PC-3 (cell line): ENCODE measurements around the gene SPACA9. TPM values are rescaled to one million over a fixed set of nuclear protein-coding genes. Genes with fewer than 3 reads are reported as not detected.
A peak's percentile ranks its signal among the peaks of the same experiment; 100 is the strongest.

Source experiments
- ATAC-seq: fragments of 200-7000 bp; cut with Tn5 transposase; 2 replicates; pipeline ENCODE4 v1.9.1; 2020; ENCODE audit warnings: mild to moderate bottlenecking, moderate library complexity
- BruUV-seq: library from RNA; stranded (reverse); fragments of 400-500 nt; replicated peaks from 2 replicates; lab custom pipeline; 2021; lab: Mats Ljungman, UMichigan
- CTCF ChIA-PET: fragments of 300-600 bp; sonication (Branson Sonifier 250); formaldehyde crosslinking; loops from one replicate; lab custom pipeline; 2022; ENCODE audit warnings: antibody characterized with exemption; lab: Charles Lee
- POLR2A ChIA-PET: fragments of 300-600 bp; sonication (Branson Sonifier 250); formaldehyde crosslinking; loops from one replicate; lab custom pipeline; 2022; ENCODE audit warnings: antibody characterized with exemption; ENCODE audit not compliant: unreplicated experiment; lab: Charles Lee
- DNase-seq: peaks from one replicate; pipeline ENCODE4 v3.0.0-alpha.2; 2015
- H2AFZ ChIP-seq: fragments of 300-600 bp; sonication (generic); 2 replicates; pipeline ENCODE4 v1.6.0; 2016; ENCODE audit warnings: antibody characterized with exemption, low read length
- H3F3A ChIP-seq: fragments of 300-600 bp; sonication (generic); one replicate; pipeline ENCODE4 v1.6.0; 2017; ENCODE audit warnings: antibody characterized with exemption, low read length, control low read depth, mild to moderate bottlenecking; ENCODE audit not compliant: unreplicated experiment
- H3K27ac ChIP-seq: fragments of 300-600 bp; sonication (generic); 2 replicates; pipeline ENCODE4 v1.5.1; 2016; ENCODE audit warnings: mild to moderate bottlenecking, low read length
- H3K27me3 ChIP-seq: fragments of 300-600 bp; sonication (generic); 2 replicates; pipeline ENCODE4 v1.6.1; 2016; ENCODE audit warnings: low read length, mixed read lengths
- H3K36me3 ChIP-seq: fragments of 300-600 bp; sonication (generic); 2 replicates; pipeline ENCODE4 v1.6.1; 2016; ENCODE audit warnings: low read depth, mixed run types, low read length, mixed read lengths
- H3K4me1 ChIP-seq: fragments of 300-600 bp; sonication (generic); 2 replicates; pipeline ENCODE4 v1.5.1; 2016; ENCODE audit warnings: low read length; ENCODE audit not compliant: insufficient read depth
- H3K4me2 ChIP-seq: fragments of 300-600 bp; sonication (generic); 2 replicates; pipeline ENCODE4 v1.6.0; 2016; ENCODE audit warnings: low read length
- H3K4me3 ChIP-seq: fragments of 300-600 bp; sonication (generic); 2 replicates; pipeline ENCODE4 v1.5.1; 2016; ENCODE audit warnings: mild to moderate bottlenecking, low read length, mixed read lengths
- H3K79me2 ChIP-seq: fragments of 300-600 bp; sonication (generic); 2 replicates; pipeline ENCODE4 v1.6.1; 2017; ENCODE audit warnings: low read length, mixed read lengths
- H3K9ac ChIP-seq: fragments of 300-600 bp; sonication (generic); 2 replicates; pipeline ENCODE4 v1.6.0; 2016; ENCODE audit warnings: mild to moderate bottlenecking, low read length
- H3K9me2 ChIP-seq: fragments of 300-600 bp; sonication (generic); replicated peaks from 2 replicates; pipeline ENCODE4 v1.6.1; 2016; ENCODE audit warnings: mixed run types, low read length, mixed read lengths
- H3K9me3 ChIP-seq: fragments of 300-600 bp; sonication (generic); 2 replicates; pipeline ENCODE4 v1.6.1; 2016; ENCODE audit warnings: low read length, mixed read lengths
- H4K20me1 ChIP-seq: fragments of 300-600 bp; sonication (generic); 2 replicates; pipeline ENCODE4 v1.6.1; 2016; ENCODE audit warnings: low read length, mixed read lengths
- CTCF ChIP-seq: fragments of 300-600 bp; sonication (generic); conservative IDR thresholded peaks from 2 replicates; pipeline ENCODE4 v1.5.1; 2017; ENCODE audit warnings: antibody characterized with exemption, low read depth, mild to moderate bottlenecking, low read length
- EZH2 ChIP-seq: fragments of 300-600 bp; sonication (generic); IDR thresholded peaks from one replicate; pipeline ENCODE4 v1.6.1; 2017; ENCODE audit warnings: antibody characterized with exemption, mild to moderate bottlenecking, low read length; ENCODE audit not compliant: unreplicated experiment
- EZH2phosphoT487 ChIP-seq: fragments of 300-600 bp; sonication (generic); IDR thresholded peaks from 2 replicates; pipeline ENCODE4 v1.6.1; 2018; ENCODE audit warnings: mild to moderate bottlenecking, antibody characterized with exemption, low read length, borderline replicate concordance
- intact Hi-C: fragments of 100-400 bp; cut with micrococcal nuclease; formaldehyde crosslinking; loops from 2 replicates; pipeline ENCODE4 v1.9.0; 2023
- total RNA-seq: library from RNA; depleted of rRNA; stranded (reverse); fragments of >200 nt; gene quantifications from 2 replicates; pipeline ENCODE4 v1.2.3, GENCODE V29; 2014

SPACA9 gene
- total RNA-seq, 1 experiment from 2014 or later = 2.3 TPM

GRCh38 chr9:132864691-132865090 is 14.0 kb upstream of the SPACA9 start:
- Histone ChIP-seq H3K4me3 (no peak overlapping the region), H3K9me2 (no peaks in the 10 kb centered on the region), H3K27me3 (no peaks in the 10 kb centered on the region), H3K4me1 (no peaks in the 10 kb centered on the region), H3K36me3 (no peaks in the 10 kb centered on the region), H3F3A (no peaks in the 10 kb centered on the region), H3K4me2 (no peak overlapping the region), H2AFZ (no peak overlapping the region), H3K9me3 (no peaks in the 10 kb centered on the region), H3K79me2 (no peaks in the 10 kb centered on the region), H3K9ac (no peak overlapping the region), H4K20me1 (no peaks in the 10 kb centered on the region), H3K27ac (no peak overlapping the region)
- ChIA-PET POLR2A (no interaction called here), CTCF (no interaction called here)
- DNase-seq = peak; percentile 15
- BruUV-seq = no TSS peak
- no peak for ATAC-seq
- intact Hi-C loops = no loop called here
- TF ChIP-seq EZH2 = no peak
- TF ChIP-seq CTCF = no peak
- TF ChIP-seq EZH2phosphoT487 = no peak

DNA sequence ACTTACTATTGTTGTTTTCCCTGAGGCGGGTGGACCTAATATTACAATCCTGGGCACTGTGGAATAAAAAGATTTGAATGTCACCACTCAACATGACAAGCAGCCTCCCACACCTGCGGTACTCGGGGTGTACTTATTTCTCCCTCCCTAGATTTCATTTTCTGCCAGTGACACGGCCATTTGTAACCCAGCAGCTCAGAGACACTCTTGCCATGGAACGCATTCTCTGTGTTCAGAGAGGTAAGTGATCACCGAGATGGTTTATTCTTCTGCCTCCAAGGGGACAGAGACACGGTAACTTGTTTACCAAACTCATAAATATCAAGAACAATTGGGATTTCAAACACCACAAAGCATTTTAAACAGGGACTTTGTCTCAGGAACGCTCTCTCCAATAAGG is 11.8 kb upstream of the SPACA9 start:
- Histone ChIP-seq H3K9me3 (no peaks in the 10 kb centered on the region), H3K4me2 (no peak overlapping the region), H3K79me2 (no peaks in the 10 kb centered on the region), H3K27ac (no peak overlapping the region), H3K36me3 (no peaks in the 10 kb centered on the region), H3K4me3 (no peak overlapping the region), H2AFZ (no peak overlapping the region), H3K27me3 (no peaks in the 10 kb centered on the region), H3K9ac (no peak overlapping the region), H3K4me1 (no peaks in the 10 kb centered on the region), H4K20me1 (no peaks in the 10 kb centered on the region), H3F3A (no peaks in the 10 kb centered on the region), H3K9me2 (no peaks in the 10 kb centered on the region)
- no peak for ATAC-seq
- ChIA-PET CTCF (no interaction called here), POLR2A (no interaction called here)
- BruUV-seq = no TSS peak
- DNase-seq = no peak
- intact Hi-C loops = no loop called here
- TF ChIP-seq EZH2phosphoT487 = no peak
- TF ChIP-seq CTCF = no peak
- TF ChIP-seq EZH2 = no peak

- ChIA-PET POLR2A (no interaction called here), CTCF (no interaction called here)
- intact Hi-C loops = no loop called here
- no peak overlapping the region for H2AFZ ChIP-seq
- H3K9me2 ChIP-seq = no peaks in the 10 kb centered on the region
- BruUV-seq = no TSS peak
- ATAC-seq = no peak
- H3K36me3 ChIP-seq = no peaks in the 10 kb centered on the region
- H3K9me3 ChIP-seq = no peaks in the 10 kb centered on the region
- no peaks in the 10 kb centered on the region for H3K27me3 ChIP-seq
- no peak for DNase-seq
- no peak for TF ChIP-seq EZH2phosphoT487
- TF ChIP-seq CTCF = no peak
- TF ChIP-seq EZH2 = no peak
- H3K4me2 ChIP-seq = no peak overlapping the region
- no peaks in the 10 kb centered on the region for H3K79me2 ChIP-seq
- H4K20me1 ChIP-seq = no peaks in the 10 kb centered on the region
- no peak overlapping the region for H3K27ac ChIP-seq
- no peaks in the 10 kb centered on the region for H3K4me1 ChIP-seq
- H3F3A ChIP-seq = no peaks in the 10 kb centered on the region
- no peak overlapping the region for H3K4me3 ChIP-seq
- no peak overlapping the region for H3K9ac ChIP-seq
Measured at GRCh38 chr9:132869266-132869665, 9.4 kb upstream of the SPACA9 start.
